GM19397 (cell line): ENCODE results near the gene PRAMEF18.
"Not testable (repeated sequence)": the region's sequence is repeated elsewhere in the genome, so short reads cannot be mapped to it uniquely, and the experiment has no call there.

ENCODE experiments used
- ATAC-seq: cut with Tn5 transposase; IDR thresholded peaks from one replicate; pipeline ENCODE4 v1.9.1; 2021; ENCODE audit warnings: mild to moderate bottlenecking, moderate library complexity; ENCODE audit not compliant: unreplicated experiment

The PRAMEF18 gene, protein sequence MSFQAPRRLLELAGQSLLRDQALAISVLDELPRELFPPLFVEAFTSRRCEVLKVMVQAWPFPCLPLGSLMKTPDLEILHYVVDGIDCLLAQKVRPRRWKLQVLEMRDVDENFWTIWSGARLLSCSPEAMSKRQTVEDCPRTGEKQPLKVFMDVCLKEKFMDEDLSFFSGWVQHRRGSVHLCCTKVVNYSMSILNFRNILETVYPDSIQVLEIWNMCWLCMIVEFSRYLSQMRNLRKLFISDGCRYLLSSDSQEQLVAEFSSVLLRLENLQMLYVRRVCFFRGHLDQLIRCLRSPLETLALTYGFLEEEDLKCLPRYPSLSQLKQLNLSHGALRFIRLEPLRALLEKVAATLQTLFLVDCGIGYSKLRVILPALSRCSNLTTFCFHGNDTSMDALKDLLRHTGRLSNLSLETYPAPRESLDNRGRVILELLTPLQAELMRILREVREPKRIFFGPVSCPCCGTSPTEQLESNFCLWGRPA

DNA sequence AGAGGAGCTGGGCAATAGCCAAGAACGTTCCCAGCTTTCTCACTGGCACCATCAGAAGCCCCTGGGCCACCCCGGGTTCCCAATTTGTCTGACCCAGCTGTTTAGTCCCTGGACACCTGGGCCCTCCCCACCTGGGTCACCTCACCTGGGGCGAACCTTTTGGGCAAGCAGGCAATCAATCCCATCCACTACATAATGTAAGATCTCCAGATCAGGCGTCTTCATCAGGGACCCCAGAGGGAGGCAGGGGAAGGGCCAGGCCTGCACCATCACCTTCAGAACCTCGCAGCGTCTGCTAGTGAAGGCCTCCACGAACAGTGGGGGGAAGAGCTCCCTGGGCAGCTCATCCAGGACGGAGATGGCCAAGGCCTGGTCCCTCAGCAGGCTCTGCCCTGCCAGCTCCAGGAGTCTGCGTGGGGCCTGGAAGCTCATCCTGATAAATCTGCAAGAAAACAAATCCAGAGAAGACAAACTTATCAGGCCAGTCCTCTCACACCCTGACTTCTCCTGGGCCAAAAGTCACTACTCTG lies at the start of gene PRAMEF18:
Gene PRAMEF18 (minus strand): TSS at position 480 of the 530 bp plus-strand sequence. CDS start 48 bp downstream, at position 432.
- ATAC-seq: not testable (repeated sequence)

- not testable (repeated sequence) for ATAC-seq
Observed at GRCh38 chr1:13265124-13265523, 39.2 kb upstream of the PRAMEF18 start.

DNA sequence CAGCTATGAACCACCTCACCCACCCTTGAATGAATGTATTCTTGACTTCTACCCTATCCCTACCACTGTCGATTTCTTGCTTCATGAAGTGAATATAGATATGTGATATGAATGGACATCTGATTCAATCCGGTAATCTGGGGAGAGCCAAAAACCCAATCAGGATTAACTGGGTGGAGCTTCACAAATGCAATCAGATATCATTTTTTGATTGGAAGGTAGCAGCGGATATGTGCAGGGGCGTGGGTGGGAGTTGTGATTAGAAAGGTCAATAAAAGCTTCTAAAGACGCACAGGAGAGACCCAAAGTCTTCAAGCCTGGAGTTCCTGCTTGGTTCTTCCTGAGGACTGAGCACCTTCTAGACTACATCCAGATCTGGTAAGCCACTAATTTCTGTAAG lies 27.9 kb upstream of the PRAMEF18 start, which contains the start of gene PRAMEF5:
Gene PRAMEF5 (plus strand): TSS at position 301 of the 400 bp plus-strand sequence. CDS start 5,071 bp downstream, outside the sequence.
- not testable (repeated sequence) for ATAC-seq

GRCh38 chr1:13247122-13247521 lies 21.2 kb upstream of the PRAMEF18 start:
- not testable (repeated sequence) for ATAC-seq

GRCh38 chr1:13246554-13246871 lies 20.6 kb upstream of the PRAMEF18 start:
- ATAC-seq: not testable (repeated sequence)

DNA sequence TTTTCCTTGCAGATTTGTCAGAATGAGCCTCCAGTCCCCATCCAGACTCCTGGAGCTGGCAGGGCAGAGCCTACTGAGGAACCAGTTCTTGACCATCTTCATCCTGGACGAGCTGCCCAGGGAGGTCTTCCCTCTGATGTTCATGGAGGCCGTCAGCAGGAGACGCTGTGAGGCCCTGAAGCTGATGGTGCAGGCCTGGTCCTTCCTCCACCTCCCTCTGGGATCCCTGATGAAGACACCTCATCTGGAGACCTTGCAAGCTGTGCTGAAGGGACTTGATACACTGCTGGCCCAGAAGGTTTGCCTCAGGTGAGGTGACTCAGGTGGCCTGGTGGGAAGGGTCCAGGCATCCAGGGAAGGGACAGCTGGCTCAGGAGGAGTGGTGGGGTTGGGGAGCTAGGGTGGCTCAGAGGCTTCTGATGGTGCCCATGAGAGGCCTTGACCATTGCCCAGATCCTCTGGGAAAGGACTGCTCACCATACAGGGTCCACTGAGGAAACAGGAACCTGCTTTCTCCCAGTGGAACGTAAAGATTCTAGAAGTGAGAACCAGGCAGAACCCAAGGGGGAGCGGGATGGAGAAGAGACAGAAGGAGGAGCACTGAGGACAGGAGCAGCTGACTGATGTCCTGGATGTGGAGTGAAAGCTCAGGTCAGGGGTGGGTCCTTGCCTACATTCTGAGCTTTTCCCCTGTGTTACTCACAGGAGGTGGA lies 20.0 kb upstream of the PRAMEF18 start:
- ATAC-seq: not testable (repeated sequence)

DNA sequence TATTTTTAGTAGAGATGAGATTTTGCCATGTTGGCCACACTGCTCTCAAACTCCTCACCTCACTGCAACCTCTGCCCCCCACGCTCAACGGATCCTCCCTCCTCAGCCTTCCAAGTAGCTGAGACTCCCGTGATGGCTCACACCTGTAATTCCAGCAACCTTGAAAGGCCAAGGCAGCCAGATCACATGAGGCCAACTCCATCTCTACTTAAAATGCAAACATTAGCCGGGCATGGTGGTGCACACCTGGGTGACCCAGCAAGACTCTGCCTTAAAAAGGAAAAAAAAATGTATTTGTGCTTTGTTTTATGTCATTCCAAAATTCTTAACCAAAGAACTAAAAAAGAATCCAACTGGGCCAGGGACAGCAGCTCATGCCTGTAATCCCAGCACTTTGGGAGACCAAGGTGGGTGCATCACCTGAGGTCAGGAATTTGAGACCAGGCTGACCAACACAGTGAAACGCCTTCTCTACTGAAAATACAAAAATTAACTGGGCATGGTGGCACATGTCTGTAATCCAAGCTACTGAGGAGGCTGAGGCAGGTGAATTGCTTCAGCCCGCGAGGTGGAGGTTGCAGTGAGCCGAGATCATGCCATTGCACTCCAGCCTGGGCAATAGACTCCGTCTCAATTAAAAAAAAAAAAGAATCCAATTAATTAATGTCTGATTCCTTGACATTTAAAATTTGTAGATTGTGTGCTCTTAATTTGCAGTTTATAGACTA lies 17.7 kb upstream of the PRAMEF18 start:
- ATAC-seq: not testable (repeated sequence)

GRCh38 chr1:13239633-13240032 lies 13.7 kb upstream of the PRAMEF18 start:
- ATAC-seq: not testable (repeated sequence)

GRCh38 chr1:13237572-13237971 lies 11.6 kb upstream of the PRAMEF18 start:
- not testable (repeated sequence) for ATAC-seq

DNA sequence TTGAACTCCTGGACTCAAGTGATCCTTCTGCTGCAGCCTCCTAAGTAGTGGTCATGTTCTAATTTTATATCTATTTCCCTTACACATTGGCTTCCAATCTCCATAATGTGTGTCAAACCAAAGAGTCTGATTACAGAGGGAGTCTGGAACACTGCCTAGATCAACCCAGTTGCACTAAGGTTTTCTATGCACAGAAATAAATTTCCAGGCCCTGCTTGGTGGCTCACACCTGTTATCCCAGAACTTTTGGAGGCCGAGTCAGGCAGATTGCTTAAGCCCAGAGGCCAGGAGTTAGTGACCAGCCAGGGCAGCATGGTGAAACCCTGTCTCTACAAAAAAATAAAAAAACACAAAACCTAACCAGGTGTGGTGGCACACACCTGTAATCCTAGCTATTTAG lies 8.1 kb upstream of the PRAMEF18 start:
- not testable (repeated sequence) for ATAC-seq

GRCh38 chr1:13232056-13232455 lies 6.1 kb upstream of the PRAMEF18 start:
- not testable (repeated sequence) for ATAC-seq

DNA sequence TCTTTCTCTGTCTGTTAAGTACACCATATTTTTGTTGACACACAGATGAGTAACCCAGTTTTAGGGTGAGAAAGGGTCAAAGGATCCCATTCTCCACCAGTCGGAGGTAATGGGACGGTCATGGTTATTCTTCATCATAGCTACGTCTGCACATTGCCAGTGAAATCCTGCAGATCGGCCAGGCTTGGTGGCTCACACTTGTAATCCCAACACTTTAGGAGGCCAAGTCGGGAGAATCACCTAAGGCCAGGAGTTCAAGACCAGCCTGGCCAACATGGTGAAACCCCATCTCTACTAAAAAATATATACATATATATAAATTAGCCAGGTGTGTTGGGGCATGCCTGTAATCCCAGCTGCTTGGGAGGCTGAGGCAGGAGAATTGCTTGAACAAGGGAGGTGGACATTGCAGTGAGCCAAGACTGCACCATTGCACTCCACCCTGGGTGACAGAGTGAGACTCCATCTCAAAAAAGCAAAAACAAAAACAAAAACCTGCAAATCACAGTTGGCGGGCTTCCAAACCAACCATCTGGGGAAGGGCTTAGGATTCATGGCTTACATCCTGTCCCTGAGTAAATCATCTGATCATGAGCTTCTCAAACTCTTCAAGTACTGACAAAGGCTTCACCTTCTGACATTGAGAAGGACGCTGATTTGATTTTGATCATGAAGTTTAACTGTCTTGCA lies 5.3 kb upstream of the PRAMEF18 start:
- not testable (repeated sequence) for ATAC-seq

DNA sequence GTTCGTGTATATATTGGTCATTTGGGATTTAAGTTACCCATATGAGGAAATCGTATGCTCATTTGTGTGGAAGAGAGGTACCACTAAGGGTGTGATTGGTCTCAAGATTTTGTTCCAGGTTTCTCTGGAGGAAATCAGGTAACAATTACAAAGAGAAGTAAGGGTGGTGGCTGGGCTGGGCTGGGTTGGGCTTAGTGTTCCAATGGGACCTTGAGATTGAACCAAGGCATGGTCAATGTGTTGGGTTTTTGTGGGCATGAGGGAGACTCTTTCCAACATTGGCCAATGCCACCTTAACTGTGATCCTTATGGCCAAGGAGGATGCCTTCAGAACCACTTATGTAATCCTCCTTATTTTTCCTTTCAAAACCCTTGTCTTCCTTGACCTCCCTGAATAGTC lies 4.6 kb upstream of the PRAMEF18 start:
- ATAC-seq: not testable (repeated sequence)

DNA sequence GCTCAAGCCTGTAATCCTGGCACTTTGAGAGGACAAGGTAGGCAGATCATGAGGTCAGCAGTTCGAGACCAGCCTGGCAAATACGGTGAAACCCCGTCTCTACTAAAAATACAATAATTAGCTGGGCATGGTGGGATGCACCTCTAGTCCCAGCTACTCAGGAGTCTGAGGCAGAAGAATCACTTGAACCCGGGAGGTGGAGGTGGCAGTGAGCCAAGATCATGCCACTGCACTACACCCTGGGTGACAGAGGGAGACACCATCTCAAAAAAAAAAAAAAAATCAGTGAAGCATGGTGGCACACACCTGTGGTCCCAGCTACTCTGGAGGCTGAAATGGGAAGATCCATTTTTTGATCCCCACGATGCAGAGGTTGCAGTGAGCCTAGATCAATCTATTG lies 4.1 kb upstream of the PRAMEF18 start:
- ATAC-seq: not testable (repeated sequence)

DNA sequence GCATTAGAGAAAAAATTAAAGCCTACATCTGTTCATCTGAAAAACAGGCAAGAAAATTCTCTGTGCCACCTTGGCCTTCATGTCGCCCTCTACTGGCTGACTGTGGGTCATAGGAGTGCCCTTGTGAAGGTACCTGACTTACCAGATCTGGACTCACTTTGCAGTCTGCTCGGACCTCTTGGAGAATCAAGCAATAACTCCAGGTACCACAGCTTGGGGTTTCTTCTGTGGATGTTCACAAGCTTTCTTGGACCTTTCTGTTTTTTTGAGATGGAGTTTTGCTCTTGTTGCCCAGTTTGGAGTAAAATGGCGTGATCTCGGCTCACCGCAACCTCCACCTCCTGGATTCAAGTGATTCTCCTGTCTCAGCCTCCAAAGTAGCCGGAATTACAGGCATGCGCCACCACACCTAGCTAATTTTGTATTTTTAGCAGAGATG lies 2.4 kb upstream of the PRAMEF18 start:
- no peak for ATAC-seq

GRCh38 chr1:13227271-13228055 lies 1.5 kb upstream of the PRAMEF18 start:
- ATAC-seq: not testable (repeated sequence)

- ATAC-seq: no peak
Observed at GRCh38 chr1:13224480-13225060, 1.4 kb downstream of the PRAMEF18 start.

DNA sequence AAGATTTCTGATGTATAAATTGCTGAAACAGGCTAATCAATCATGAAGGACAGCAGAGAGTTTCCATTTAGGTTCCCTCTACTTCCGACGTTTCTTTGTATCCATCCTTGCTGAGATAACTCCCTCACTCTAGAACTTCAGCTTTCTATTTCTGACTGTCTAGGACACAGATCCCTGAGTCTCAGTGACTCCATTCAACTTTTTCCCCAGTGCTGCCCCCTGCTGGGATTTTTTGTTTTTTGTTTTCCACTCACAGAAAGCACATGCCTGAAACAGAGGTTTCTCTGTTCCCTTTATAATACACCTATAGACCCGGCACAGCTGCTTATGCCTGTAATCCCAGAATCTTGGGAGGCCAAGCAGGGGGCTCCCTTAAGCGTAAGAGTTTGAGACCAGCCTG lies 3.2 kb downstream of the PRAMEF18 start:
- not testable (repeated sequence) for ATAC-seq

DNA sequence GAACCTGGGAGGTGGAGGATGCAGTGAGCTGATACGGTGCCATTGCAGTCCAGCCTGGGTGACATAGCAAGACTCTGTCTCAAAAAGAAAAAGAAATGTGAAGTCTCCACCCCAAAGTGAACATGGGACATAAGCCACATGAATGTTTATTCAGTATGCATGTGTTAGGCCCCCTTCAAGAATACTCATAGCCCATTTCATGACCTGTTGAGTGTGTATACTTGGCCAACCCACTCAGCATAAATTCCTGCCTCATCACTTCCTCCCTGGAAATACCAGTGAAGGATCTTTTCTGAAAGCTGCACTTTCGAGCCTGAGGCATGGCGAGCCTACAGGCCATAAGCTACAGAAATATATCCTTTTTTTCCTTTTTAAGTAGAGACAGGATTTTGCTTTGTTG lies 6.8 kb downstream of the PRAMEF18 start:
- ATAC-seq: not testable (repeated sequence)
